Upper lobe of left lung (tissue), 6 donors: ENCODE results near the gene EEF1A2. TPM values are rescaled to one million over a fixed set of nuclear protein-coding genes. Genes with fewer than 3 reads are reported as not detected.

Source experiments
- ATAC-seq, 2 donors: fragments of 200-7000 bp; cut with Tn5 transposase; one replicate each; pipeline ENCODE4 v1.9.1; 2022; ENCODE audit warnings: mild to moderate bottlenecking in 2 of 2, moderate library complexity in 2 of 2; ENCODE audit not compliant: low FRiP score in 2 of 2
- DNase-seq, 2 donors: peaks; one replicate each; pipeline ENCODE4 v3.0.0-alpha.2; 2019 to 2020
- H3K27ac ChIP-seq, 4 donors: fragments of 200-600 bp; sonication (generic); one replicate each; pipeline ENCODE4 v1.5.1; 2016 to 2019
- H3K27me3 ChIP-seq, 4 donors: fragments of 200-600 bp; sonication (generic); one replicate each; pipeline ENCODE4 v1.5.1; 2017 to 2019
- H3K36me3 ChIP-seq, 4 donors: fragments of 200-600 bp; sonication (generic); one replicate each; pipeline ENCODE4 v1.5.1; 2016 to 2019
- H3K4me1 ChIP-seq, 4 donors: fragments of 200-600 bp; sonication (generic); one replicate each; pipeline ENCODE4 v1.5.1; 2018 to 2019
- H3K4me3 ChIP-seq, 4 donors: fragments of 200-600 bp; sonication (generic); one replicate each; pipeline ENCODE4 v1.5.1; 2017 to 2019; ENCODE audit warnings: mild to moderate bottlenecking in 2 of 4, moderate library complexity in 1 of 4
- H3K9me3 ChIP-seq, 4 donors: fragments of 200-600 bp; sonication (generic); one replicate each; pipeline ENCODE4 v1.5.1; 2018 to 2019
- EP300 ChIP-seq, 4 donors: sonication (generic); formaldehyde crosslinking; IDR thresholded peaks; one replicate each; pipeline ENCODE4 v1.5.1; 2017; ENCODE audit warnings: antibody characterized with exemption in 4 of 4, control low read depth in 2 of 4
- POLR2A ChIP-seq, 4 donors: fragments of 450-650 bp; IDR thresholded peaks; one replicate each; pipeline ENCODE4 v1.5.1; 2016 to 2017; ENCODE audit warnings: antibody characterized with exemption in 4 of 4, mild to moderate bottlenecking in 2 of 4
- POLR2AphosphoS5 ChIP-seq, 2 donors: sonication (generic); formaldehyde crosslinking; IDR thresholded peaks; one replicate each; pipeline ENCODE4 v1.5.1; 2017; ENCODE audit warnings: antibody characterized with exemption in 2 of 2
- WGBS, 2 donors: methylation state at CpG; one replicate each; pipeline ENCODE4 v1.1.5; 2017 to 2018; 5-methylcytosine and 5-hydroxymethylcytosine counted together
- total RNA-seq, 6 donors: library from RNA; depleted of rRNA in 4 of 6; stranded (reverse); fragments of >200 nt in 4 of 6; gene quantifications; one replicate each; pipeline versions ENCODE4 v1.1.0 to v1.2.1, GENCODE V29; 2016 to 2021
- TF ChIP-seq, protein P1 (sequence below), 6 experiments: fragments of 450-650 bp in 4 of 6; fragments of 200-600 bp in 2 of 6; sonication (generic) in 2 of 6; IDR thresholded peaks; one replicate each; pipeline ENCODE4 v1.5.1; 2016 to 2019; ENCODE audit warnings: antibody characterized with exemption in 6 of 6
- donor health status: DM: no; HTN: no; CAD: no; lungs with moderate emphysema.
- donor health status: DM: no; HTN: yes; CAD: no; lungs with severe emphysema.

EEF1A2 gene
- total RNA-seq, 6 donors from 2014 or later = 0.61 to 1.6 (median 1.1) TPM; not detected in 2

DNA sequence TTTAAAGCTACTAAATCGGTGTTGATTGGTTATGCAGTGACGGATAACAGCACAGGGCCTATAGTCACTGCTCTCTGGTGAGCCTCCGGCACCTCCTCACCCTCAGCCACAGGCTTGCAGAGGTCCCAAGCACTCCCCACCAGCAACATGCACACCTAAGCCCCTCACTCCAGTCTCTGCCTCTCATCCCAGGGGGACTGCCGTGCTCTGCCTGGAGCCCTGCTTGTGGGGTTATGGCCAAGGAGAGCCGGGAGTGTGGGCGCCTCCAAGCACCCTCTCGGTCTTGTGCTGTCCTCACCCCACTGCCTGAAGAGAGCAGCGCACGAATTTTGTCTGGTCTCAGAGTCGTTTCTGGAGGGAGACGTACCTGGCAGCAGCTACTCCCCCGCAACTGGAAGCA, 6.8 kb upstream of the EEF1A2 start:
- Histone ChIP-seq H3K27me3 (peaks cover 0 to 3% (median under 1%) of the 10 kb centered on the region in 4 donors), H3K36me3 (no peaks in the 10 kb centered on the region), H3K9me3 (peaks cover 0 to 10% (median 3%) of the 10 kb centered on the region in 4 donors), H3K4me1 (no peaks in the 10 kb centered on the region), H3K4me3 (no peak overlapping the region), H3K27ac (no peak overlapping the region)
- TF ChIP-seq POLR2AphosphoS5 (IDR thresholded peaks at IDR 0.05) (no peak), EP300 (IDR thresholded peaks at IDR 0.05) (no peak), POLR2A (IDR thresholded peaks at IDR 0.05) (no peak)
- TF ChIP-seq, protein P1, sequence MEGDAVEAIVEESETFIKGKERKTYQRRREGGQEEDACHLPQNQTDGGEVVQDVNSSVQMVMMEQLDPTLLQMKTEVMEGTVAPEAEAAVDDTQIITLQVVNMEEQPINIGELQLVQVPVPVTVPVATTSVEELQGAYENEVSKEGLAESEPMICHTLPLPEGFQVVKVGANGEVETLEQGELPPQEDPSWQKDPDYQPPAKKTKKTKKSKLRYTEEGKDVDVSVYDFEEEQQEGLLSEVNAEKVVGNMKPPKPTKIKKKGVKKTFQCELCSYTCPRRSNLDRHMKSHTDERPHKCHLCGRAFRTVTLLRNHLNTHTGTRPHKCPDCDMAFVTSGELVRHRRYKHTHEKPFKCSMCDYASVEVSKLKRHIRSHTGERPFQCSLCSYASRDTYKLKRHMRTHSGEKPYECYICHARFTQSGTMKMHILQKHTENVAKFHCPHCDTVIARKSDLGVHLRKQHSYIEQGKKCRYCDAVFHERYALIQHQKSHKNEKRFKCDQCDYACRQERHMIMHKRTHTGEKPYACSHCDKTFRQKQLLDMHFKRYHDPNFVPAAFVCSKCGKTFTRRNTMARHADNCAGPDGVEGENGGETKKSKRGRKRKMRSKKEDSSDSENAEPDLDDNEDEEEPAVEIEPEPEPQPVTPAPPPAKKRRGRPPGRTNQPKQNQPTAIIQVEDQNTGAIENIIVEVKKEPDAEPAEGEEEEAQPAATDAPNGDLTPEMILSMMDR (IDR thresholded peaks at IDR 0.05) = no peak
- ATAC-seq (no peak), DNase-seq (no peak)
- 75 to 92% methylated on average over 12 of the region's 12 CpGs for WGBS, 2 donors

DNA sequence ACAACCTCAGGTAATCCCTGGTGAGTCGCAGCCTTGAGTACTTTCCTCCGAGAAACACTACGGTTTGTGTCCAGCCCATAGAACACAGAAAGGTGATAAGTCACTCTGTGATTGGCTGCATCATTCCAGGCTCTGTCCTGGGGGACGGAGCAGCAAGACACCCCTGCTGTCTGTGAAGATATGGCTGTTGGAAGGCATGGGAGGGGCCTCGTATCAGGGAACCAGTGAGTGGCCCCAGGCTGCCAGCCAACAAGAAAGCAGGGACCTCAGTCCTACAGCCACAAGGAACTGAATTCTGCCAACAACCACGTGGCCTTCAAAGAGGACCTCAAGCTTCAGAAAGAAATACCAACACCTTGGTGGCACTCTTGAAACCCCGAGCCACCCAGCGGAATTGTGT, 6.4 kb upstream of the EEF1A2 start:
- 82 to 85% methylated on average over 7 to 8 of the region's 8 CpGs for WGBS, 2 donors
- TF ChIP-seq EP300 (IDR thresholded peaks at IDR 0.05) = no peak
- no peak for TF ChIP-seq POLR2AphosphoS5 (IDR thresholded peaks at IDR 0.05)
- TF ChIP-seq, protein P1 (IDR thresholded peaks at IDR 0.05) = no peak
- TF ChIP-seq POLR2A (IDR thresholded peaks at IDR 0.05) = no peak
- H3K27me3 ChIP-seq = peaks cover 0 to 6% (median 1%) of the 10 kb centered on the region in 4 donors
- ATAC-seq = no peak
- H3K9me3 ChIP-seq = peaks cover 0 to 10% (median 3%) of the 10 kb centered on the region in 4 donors
- H3K4me1 ChIP-seq = no peaks in the 10 kb centered on the region
- H3K4me3 ChIP-seq = no peak overlapping the region
- H3K36me3 ChIP-seq = no peaks in the 10 kb centered on the region
- H3K27ac ChIP-seq = no peak overlapping the region
- DNase-seq = no peak

DNA sequence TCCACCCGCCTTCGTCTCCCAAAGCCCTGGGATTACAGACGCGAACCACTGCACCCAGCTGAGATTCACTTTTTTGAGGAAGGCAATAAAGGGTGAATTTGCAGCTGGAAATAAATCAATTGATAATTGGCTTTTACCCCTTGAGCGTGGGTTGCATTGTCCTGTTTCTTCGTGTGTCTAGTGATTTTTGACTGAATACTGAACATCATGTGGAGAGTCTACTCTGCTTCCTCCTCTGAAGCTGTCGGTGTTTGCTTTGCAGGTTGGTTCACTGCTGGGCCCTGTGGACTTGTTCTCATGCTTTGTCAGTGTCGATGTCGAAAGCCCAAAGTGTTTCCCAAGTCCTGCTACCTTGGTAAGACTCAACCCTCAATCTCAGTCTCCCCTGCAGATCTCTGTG, 5.8 kb upstream of the EEF1A2 start:
- no peak overlapping the region for H3K27ac ChIP-seq
- H3K4me1 ChIP-seq = peaks cover 0 to 2% (median under 1%) of the 10 kb centered on the region in 4 donors
- H3K27me3 ChIP-seq = peaks cover 0 to 12% (median 4%) of the 10 kb centered on the region in 4 donors
- peaks cover 0 to 10% (median 3%) of the 10 kb centered on the region in 4 donors for H3K9me3 ChIP-seq
- ATAC-seq = no peak
- TF ChIP-seq, protein P1 (IDR thresholded peaks at IDR 0.05) = no peak
- TF ChIP-seq EP300 (IDR thresholded peaks at IDR 0.05) = no peak
- TF ChIP-seq POLR2A (IDR thresholded peaks at IDR 0.05) = no peak
- no peak for TF ChIP-seq POLR2AphosphoS5 (IDR thresholded peaks at IDR 0.05)
- H3K36me3 ChIP-seq = no peaks in the 10 kb centered on the region
- no peak for DNase-seq
- no peak overlapping the region for H3K4me3 ChIP-seq
- WGBS, 2 donors = 92 to 93% methylated on average over 9 of the region's 9 CpGs

DNA sequence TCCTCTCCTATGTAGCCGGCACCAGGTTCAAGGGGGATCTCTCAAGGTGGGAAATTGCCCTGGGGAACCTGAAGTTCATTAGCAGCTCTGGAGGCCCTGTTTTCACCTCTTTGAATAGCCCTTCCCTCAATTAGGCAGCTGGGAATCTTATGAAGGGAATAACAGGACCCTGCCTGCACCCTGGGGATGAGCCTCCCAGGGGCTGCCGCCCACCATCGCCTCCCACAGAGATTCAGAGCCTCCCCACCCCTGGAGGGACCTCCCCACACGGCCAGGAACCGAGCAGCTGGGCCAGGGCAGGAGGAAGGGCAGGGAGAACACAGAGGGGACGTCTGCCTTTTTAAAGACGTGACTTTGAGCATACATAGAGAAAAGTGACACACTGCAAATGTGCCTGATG, 4.6 kb upstream of the EEF1A2 start:
- 34 to 39% methylated on average over 5 to 7 of the region's 7 CpGs for WGBS, 2 donors
- no peak for ATAC-seq
- DNase-seq = no peak

DNA sequence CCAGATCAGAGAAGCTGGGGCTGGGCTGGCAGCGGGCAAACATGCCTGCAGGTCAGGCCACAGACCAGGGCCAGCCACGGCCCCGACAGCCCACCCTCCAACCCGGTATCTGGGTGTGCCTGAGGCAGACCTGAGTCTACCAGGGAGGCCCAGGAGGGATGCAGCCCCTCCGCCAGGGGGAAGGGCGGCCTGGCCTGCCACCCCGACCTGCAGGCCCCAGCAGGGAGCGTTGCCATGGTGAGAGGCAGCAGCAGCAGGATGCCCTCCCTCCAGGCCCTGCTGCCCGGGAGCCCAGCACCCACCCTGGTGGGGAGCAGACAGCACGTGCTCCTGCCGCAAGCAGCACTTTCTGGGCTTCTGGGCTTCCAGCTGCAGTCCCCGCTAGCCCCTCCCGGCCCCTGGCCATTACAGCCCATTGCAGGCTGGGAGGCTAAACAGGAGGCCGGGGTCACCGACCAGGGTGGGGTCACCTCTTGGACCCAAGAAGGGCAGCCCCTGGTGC, 3.8 kb upstream of the EEF1A2 start:
- Histone ChIP-seq H3K36me3 (no peaks in the 10 kb centered on the region), H3K9me3 (peaks cover 0 to 10% (median 3%) of the 10 kb centered on the region in 4 donors), H3K4me3 (no peak overlapping the region), H3K4me1 (peaks cover 14 to 21% (median 14%) of the 10 kb centered on the region in 4 donors), H3K27me3 (peaks cover 0 to 31% (median 20%) of the 10 kb centered on the region in 4 donors), H3K27ac (no peak overlapping the region)
- no peak for ATAC-seq
- peak in 1 of 2 donors; percentile 71 for DNase-seq
- TF ChIP-seq EP300 (IDR thresholded peaks at IDR 0.05) (no peak), POLR2A (IDR thresholded peaks at IDR 0.05) (no peak), POLR2AphosphoS5 (IDR thresholded peaks at IDR 0.05) (no peak)
- TF ChIP-seq, protein P1 (IDR thresholded peaks at IDR 0.05) = no peak
- 50 to 56% methylated on average over 2 to 6 of the region's 15 CpGs for WGBS, 2 donors

More for the DNA sequence above, 4.6 kb upstream of the EEF1A2 start:
- H3K4me3 ChIP-seq = no peak overlapping the region
- no peak overlapping the region for H3K27ac ChIP-seq
- TF ChIP-seq POLR2A (IDR thresholded peaks at IDR 0.05) = no peak
- TF ChIP-seq POLR2AphosphoS5 (IDR thresholded peaks at IDR 0.05) = no peak
- no peak for TF ChIP-seq EP300 (IDR thresholded peaks at IDR 0.05)
- peaks cover 0 to 10% (median 3%) of the 10 kb centered on the region in 4 donors for H3K9me3 ChIP-seq
- peaks cover 0 to 23% (median 13%) of the 10 kb centered on the region in 4 donors for H3K27me3 ChIP-seq
- H3K36me3 ChIP-seq = no peaks in the 10 kb centered on the region
- peaks cover 6 to 13% (median 9%) of the 10 kb centered on the region in 4 donors for H3K4me1 ChIP-seq
